Nephron progenitor cell (in vitro differentiated cells): ENCODE results near the gene PDE8B.
A peak's percentile ranks its signal among the peaks of the same experiment; 100 is the strongest.

ENCODE experiments used
- DNase-seq: peaks from one replicate; pipeline ENCODE4 v3.0.0; 2021
- H3K27ac Mint-ChIP-seq: 2 replicates; pipeline ENCODE4 v1.8.0; 2021; ENCODE audit warnings: mild to moderate bottlenecking, moderate library complexity, mixed read lengths
- H3K27me3 Mint-ChIP-seq: 2 replicates; pipeline ENCODE4 v1.8.0; 2021; ENCODE audit warnings: mild to moderate bottlenecking, low read depth, mixed read lengths; ENCODE audit not compliant: poor library complexity
- H3K36me3 Mint-ChIP-seq: 2 replicates; pipeline ENCODE4 v1.8.0; 2021; ENCODE audit warnings: low read depth, mixed read lengths
- H3K4me1 Mint-ChIP-seq: 2 replicates; pipeline ENCODE4 v1.8.0; 2021; ENCODE audit warnings: mixed read lengths
- H3K4me3 Mint-ChIP-seq: 2 replicates; pipeline ENCODE4 v1.8.0; 2021; ENCODE audit warnings: mild to moderate bottlenecking, moderate library complexity, mixed read lengths
- H3K9me3 Mint-ChIP-seq: 2 replicates; pipeline ENCODE4 v1.8.0; 2021; ENCODE audit warnings: mild to moderate bottlenecking, moderate library complexity, mixed read lengths
- TF ChIP-seq, protein P1 (sequence below): fragments of 200-600 bp; sonication (generic); IDR thresholded peaks from 2 replicates; pipeline ENCODE4 v1.5.0; 2021; ENCODE audit warnings: antibody characterized with exemption

PDE8B gene

DNA sequence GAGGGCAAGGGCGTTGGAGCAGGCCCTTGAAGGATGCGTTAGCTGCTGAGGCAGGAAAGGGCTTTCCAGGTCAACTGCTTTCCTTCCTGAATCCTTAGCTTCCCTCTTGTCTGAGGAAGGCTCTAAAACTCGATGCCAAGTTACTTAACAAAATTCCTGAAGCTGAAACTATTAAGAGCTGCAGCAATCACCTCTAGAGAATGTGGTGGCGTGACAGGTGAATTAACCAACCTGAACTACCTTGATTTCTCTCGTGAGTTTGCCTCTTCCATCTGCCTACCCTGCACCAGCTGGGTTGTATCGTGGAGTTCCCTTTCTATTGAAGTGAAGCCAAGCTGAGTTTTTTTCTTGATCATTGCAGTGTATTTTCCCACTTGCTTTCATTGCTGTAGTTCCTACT, 96.1 kb downstream of the PDE8B start:
- no peak overlapping the region for H3K4me3 Mint-ChIP-seq
- H3K36me3 Mint-ChIP-seq, result no peaks in the 10 kb centered on the region
- H3K27ac Mint-ChIP-seq, result no peak overlapping the region
- DNase-seq, result no peak
- H3K9me3 Mint-ChIP-seq, result no peaks in the 10 kb centered on the region
- H3K27me3 Mint-ChIP-seq, result peaks cover 3% of the 10 kb centered on the region
- TF ChIP-seq, protein P1, sequence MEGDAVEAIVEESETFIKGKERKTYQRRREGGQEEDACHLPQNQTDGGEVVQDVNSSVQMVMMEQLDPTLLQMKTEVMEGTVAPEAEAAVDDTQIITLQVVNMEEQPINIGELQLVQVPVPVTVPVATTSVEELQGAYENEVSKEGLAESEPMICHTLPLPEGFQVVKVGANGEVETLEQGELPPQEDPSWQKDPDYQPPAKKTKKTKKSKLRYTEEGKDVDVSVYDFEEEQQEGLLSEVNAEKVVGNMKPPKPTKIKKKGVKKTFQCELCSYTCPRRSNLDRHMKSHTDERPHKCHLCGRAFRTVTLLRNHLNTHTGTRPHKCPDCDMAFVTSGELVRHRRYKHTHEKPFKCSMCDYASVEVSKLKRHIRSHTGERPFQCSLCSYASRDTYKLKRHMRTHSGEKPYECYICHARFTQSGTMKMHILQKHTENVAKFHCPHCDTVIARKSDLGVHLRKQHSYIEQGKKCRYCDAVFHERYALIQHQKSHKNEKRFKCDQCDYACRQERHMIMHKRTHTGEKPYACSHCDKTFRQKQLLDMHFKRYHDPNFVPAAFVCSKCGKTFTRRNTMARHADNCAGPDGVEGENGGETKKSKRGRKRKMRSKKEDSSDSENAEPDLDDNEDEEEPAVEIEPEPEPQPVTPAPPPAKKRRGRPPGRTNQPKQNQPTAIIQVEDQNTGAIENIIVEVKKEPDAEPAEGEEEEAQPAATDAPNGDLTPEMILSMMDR, result no peak
- peaks cover 26% of the 10 kb centered on the region for H3K4me1 Mint-ChIP-seq

DNA sequence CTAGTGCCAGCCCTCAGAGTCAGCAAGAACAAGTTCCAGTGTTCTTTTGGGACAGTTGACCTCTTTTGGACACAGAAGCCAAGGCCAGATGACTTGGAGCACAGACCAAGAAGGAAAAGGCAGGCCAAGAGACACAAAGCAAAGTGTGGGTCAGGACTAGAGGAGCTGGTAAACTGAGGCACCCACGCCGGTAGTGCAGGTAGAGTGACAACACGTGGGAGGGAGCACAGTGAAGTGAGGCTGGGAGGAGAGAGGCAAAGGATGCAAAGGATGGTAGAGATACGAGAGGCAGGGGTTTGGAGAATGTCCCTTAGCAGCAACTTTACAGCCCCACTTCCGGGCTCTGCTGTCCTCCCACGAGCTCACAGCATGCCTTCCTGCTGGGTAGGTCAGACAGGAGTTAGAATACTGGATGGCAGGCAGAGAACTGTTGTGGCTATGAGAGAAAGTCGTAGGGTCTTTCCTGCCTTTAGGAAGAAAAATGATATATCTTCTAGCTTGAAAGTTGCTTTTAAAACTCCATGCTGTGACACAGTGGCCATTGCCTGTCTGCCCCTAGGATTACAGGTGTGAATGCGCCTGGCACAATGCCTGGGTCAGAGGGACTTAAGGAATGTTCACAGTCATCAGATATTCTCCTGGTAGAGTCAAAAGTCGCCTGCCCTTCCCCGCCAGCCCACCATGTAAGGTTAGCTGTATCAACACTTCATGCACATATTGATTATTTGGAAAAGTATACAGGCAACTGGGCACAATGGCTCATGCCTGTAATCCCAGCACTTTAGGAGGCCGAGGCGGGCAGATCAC, 97.9 kb downstream of the PDE8B start:
- Mint-ChIP-seq H3K27me3 (peaks cover 3% of the 10 kb centered on the region), H3K27ac (peak overlapping the region; percentile 56), H3K4me1 (peaks cover 26% of the 10 kb centered on the region), H3K9me3 (no peaks in the 10 kb centered on the region), H3K36me3 (no peaks in the 10 kb centered on the region), H3K4me3 (no peak overlapping the region)
- TF ChIP-seq, protein P1, result no peak
- DNase-seq, result peak; percentile 10

DNA sequence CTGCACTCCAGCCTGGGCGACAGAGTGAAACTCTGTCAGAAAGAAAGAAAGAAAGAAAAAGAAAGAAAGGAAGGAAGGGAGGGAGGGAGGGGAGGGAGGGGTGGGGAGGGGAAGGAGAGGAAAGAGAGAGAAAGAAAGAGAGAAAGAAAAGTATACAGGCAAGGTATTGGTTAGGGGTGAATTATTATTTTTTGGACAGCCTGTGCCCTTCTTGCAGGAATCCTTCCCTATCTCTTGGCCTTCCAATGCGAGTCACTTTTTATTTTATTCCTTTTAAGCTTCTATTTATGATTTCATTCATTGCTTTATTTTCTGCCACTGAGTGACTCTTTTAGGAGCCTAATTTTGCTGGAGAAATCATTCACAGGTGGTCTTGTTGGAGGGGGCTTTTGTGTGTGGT, 98.7 kb downstream of the PDE8B start:
- no peak for DNase-seq
- H3K27me3 Mint-ChIP-seq, result peaks cover 3% of the 10 kb centered on the region
- H3K36me3 Mint-ChIP-seq, result no peaks in the 10 kb centered on the region
- no peak overlapping the region for H3K4me3 Mint-ChIP-seq
- TF ChIP-seq, protein P1, result no peak
- peaks cover 26% of the 10 kb centered on the region for H3K4me1 Mint-ChIP-seq
- H3K9me3 Mint-ChIP-seq, result no peaks in the 10 kb centered on the region
- H3K27ac Mint-ChIP-seq, result no peak overlapping the region

DNA sequence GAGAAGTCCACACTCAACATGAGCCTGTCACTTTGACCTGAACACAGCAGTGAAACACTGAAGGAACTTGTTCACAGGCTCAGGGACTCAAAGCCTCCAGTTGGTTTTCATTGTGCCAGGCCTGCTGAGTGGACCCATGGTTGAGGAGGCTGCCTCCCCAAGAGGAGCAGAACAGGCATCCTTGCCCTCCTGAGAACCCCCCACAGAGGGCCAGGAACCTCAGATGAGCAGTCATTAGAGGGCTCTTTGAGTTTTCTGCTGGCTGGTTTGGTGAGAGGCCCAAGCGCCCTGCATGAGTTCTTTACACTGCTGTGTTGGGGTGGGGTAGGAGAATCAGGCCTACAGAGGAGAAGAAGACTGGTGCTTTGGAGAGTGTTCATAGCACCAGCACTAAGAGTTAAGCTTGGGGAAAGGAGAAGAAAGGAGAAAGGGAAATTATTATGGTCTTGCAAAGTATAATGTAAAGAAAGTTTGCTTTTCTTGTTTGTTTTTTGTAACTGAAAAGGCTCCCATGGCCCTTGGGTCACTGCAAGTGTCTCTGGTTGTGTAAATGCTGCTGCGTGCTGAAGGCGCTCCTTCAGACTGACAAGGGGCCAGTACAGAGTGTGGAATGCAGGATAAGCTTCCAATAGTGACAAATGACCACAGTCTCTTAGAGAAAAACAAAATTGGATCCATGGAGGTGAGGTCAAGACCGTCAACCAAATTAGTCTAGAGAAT, 100.2 kb downstream of the PDE8B start:
- Mint-ChIP-seq H3K9me3 (no peaks in the 10 kb centered on the region), H3K36me3 (no peaks in the 10 kb centered on the region), H3K27me3 (peaks cover 3% of the 10 kb centered on the region), H3K4me1 (peaks cover 26% of the 10 kb centered on the region), H3K4me3 (no peak overlapping the region), H3K27ac (no peak overlapping the region)
- TF ChIP-seq, protein P1, result no peak
- no peak for DNase-seq

DNA sequence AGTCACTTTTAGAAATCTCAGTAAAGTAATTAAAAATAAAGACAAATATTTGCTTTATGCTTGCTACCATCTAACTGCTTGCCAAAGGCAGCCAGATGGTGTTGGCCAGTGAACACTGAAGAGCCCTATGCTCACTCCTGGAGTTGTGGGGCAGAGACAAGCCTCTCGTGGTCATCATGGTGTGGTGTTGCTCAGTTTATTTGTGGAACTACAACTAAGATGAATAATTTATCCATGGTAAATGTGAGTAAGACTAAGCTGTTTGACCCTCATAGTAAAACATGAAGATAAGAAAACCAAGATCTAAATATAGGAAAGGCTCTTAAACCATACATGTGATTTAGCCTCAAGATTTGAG, 100.7 kb downstream of the PDE8B start:
- no peaks in the 10 kb centered on the region for H3K36me3 Mint-ChIP-seq
- no peak overlapping the region for H3K4me3 Mint-ChIP-seq
- TF ChIP-seq, protein P1, result no peak
- H3K27me3 Mint-ChIP-seq, result peaks cover 3% of the 10 kb centered on the region
- H3K9me3 Mint-ChIP-seq, result no peaks in the 10 kb centered on the region
- DNase-seq, result no peak
- no peak overlapping the region for H3K27ac Mint-ChIP-seq
- H3K4me1 Mint-ChIP-seq, result peaks cover 23% of the 10 kb centered on the region
